Esophagus squamous epithelium (tissue), 4 donors: Measurements from ENCODE around the gene NPSR1.

ENCODE experiments used
- CTCF ChIP-seq, 6 experiments: fragments of 450-650 bp in 4 of 6; fragments of 200-600 bp in 2 of 6; sonication (generic) in 2 of 6; IDR thresholded peaks; one replicate each; pipeline ENCODE4 v1.5.1; 2016 to 2019; ENCODE audit warnings: antibody characterized with exemption in 6 of 6, mild to moderate bottlenecking in 4 of 6, moderate library complexity in 4 of 6
- POLR2A ChIP-seq, 4 donors: fragments of 450-650 bp; IDR thresholded peaks; one replicate each; pipeline ENCODE4 v1.6.1; 2017; ENCODE audit warnings: antibody characterized with exemption in 4 of 4, mild to moderate bottlenecking in 4 of 4, moderate library complexity in 3 of 4

- no peak for TF ChIP-seq POLR2A (IDR thresholded peaks at IDR 0.05)
- TF ChIP-seq CTCF (IDR thresholded peaks at IDR 0.05): no peak
Observed at GRCh38 chr7:34748728-34749089, 90.7 kb downstream of the NPSR1 start.
